IPS DF 4.7 (cell line): ENCODE measurements around the gene KIRREL3.

Experiments used
- DNase-seq: peaks from one replicate; pipeline ENCODE4 v3.0.0-alpha.2; 2013; ENCODE audit warnings: low spot score; ENCODE audit errors: extremely low read depth

Gene KIRREL3

GRCh38 chr11:126743628-126744027, 256.9 kb downstream of the KIRREL3 start:
- no peak for DNase-seq

- no peak for DNase-seq
These were observed 258.0 kb downstream of the KIRREL3 start for GRCh38 chr11:126742582-126742981.

GRCh38 chr11:126740846-126741245, 259.7 kb downstream of the KIRREL3 start:
- peak; percentile 14 for DNase-seq

- no peak for DNase-seq
These were observed 260.9 kb downstream of the KIRREL3 start for GRCh38 chr11:126739499-126740145.

- no peak for DNase-seq
These were observed 262.1 kb downstream of the KIRREL3 start for GRCh38 chr11:126738295-126739031.

- no peak for DNase-seq
These were observed 263.6 kb downstream of the KIRREL3 start for GRCh38 chr11:126736682-126737572.

- DNase-seq: no peak
These were observed 265.8 kb downstream of the KIRREL3 start for GRCh38 chr11:126734752-126735151.

GRCh38 chr11:126733685-126734084, 266.9 kb downstream of the KIRREL3 start:
- DNase-seq: no peak

- DNase-seq: no peak
These were observed 267.6 kb downstream of the KIRREL3 start for GRCh38 chr11:126732981-126733380.

GRCh38 chr11:126731576-126732142, 268.9 kb downstream of the KIRREL3 start:
- no peak for DNase-seq

- no peak for DNase-seq
These were observed 273.2 kb downstream of the KIRREL3 start for GRCh38 chr11:126727381-126727780.

GRCh38 chr11:126725521-126725920, 275.0 kb downstream of the KIRREL3 start:
- no peak for DNase-seq

GRCh38 chr11:126725043-126725442, 275.5 kb downstream of the KIRREL3 start:
- no peak for DNase-seq

- DNase-seq: no peak
These were observed 276.9 kb downstream of the KIRREL3 start for GRCh38 chr11:126723665-126724045.

- no peak for DNase-seq
These were observed 277.5 kb downstream of the KIRREL3 start for GRCh38 chr11:126722956-126723664.

GRCh38 chr11:126722006-126722736, 278.4 kb downstream of the KIRREL3 start:
- no peak for DNase-seq

- no peak for DNase-seq
These were observed 279.9 kb downstream of the KIRREL3 start for GRCh38 chr11:126720539-126721235.

GRCh38 chr11:126719740-126720139, 280.8 kb downstream of the KIRREL3 start:
- DNase-seq: no peak

GRCh38 chr11:126718276-126718675, 282.3 kb downstream of the KIRREL3 start:
- DNase-seq: no peak
